ENCODE measurements around the gene WIPF3.
"Not testable (repeated sequence)": the region's sequence is repeated elsewhere in the genome, so short reads cannot be mapped to it uniquely, and the experiment has no call there.

Gene WIPF3

DNA sequence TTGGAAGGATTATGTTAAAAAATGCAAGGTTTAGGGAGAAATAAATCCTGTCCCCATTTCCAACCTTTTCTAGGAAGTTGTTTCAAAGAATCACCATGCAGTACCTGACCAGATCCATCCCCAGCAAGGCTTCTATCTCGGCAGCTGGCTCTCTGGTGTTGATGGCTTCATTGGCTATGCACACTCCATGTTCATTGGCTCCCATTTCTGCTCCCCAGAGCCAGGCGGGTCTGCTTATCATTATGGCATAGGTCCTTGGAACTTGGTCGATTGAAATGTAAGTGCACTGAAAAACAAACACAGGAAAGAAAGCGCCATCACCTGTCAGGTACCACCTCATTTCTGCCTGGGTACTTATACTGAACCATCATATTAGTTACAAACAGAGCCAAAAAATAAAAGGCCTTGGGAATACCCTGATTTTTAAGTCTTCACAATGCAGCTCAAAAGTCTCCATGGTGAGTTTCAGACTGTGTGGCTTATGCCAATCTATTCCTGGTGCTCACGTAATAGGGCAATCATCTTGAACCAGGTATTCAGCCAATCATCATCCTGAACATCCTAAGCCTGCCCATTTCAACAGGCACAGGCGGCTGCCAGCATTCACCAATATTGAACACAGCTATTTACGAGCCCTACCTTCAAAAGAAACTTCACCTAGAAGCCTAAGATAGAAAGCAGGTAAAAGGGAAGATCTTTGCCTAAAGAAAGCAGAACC lies 148.9 kb downstream of the WIPF3 start:
- DNase-seq (ENCODE audit: low read depth in 2 of 2), result no peak

DNA sequence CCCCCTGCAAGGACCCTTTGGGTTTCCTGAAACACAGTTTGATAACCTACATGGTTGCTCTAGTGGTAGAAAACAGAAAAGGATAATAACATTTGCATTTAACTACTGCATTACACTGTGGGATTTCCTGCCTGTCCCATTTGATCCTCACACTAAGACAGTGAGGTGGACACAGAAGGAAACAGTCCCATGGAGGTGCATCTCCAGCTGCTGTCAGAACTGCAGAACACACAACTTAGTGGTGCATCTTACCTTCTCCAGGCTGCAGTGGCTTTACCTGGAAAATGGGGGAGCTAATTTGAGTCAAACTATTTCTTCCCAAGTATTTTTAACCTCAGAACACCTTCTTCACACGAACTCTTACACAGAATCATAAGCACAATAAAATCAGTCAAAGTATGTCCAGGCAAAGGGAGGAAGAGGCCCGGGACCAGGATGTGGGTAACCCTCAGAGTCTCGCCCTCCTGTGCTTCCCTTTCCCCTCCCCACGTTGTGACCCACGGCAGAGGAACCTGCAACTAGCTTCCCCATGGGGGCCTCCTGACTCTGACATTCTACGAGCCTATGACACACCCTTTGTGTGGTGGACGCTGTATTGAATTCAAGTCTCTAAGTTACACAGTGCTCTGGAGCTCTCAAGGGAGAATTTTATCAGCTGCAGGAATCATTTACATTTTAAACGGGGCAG lies 149.6 kb downstream of the WIPF3 start:
- peak in 1 of 2 donors; percentile 5 for DNase-seq (ENCODE audit: low read depth in 2 of 2)

DNA sequence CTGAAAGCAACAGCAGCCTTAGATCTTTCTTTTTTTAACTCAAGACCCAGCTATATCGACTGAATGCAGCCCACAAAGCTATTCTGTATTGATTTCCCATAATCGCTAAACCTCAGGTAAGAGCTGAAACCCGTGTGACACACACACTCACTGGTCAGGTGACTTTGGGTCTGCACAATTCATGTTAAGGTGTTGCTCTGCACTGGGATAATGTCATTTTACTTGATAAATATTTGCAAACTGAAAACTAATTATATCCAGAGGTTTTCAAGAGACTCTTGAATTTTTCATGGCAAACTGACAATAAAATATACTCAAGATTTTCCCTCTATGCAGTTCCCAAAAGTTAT lies 150.2 kb downstream of the WIPF3 start:
- no peak for DNase-seq (ENCODE audit: low read depth in 2 of 2)

GRCh38 chr7:29957521-29958310 lies 151.4 kb downstream of the WIPF3 start:
- no peak for DNase-seq (ENCODE audit: low read depth in 2 of 2)

GRCh38 chr7:29958667-29959358 lies 152.5 kb downstream of the WIPF3 start:
- no peak for DNase-seq (ENCODE audit: low read depth in 2 of 2)

DNA sequence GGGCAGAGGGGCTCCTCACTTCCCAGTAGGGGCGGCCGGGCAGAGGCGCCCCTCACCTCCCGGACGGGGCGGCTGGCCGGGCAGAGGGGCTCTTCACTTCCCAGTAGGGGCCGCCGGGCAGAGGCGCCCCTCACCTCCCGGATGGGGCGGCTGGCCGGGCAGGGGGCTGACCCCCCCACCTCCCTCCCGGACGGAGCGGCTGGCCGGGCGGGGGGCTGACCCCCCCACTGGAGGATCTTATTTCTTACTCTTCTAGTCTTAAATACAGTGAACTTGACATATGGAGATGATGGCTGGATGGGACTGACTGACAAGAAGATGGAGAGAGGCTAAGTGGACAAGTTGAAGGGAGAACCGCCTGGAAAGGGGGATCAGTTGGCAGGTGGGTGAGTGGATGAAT lies 155.3 kb downstream of the WIPF3 start:
- not testable (repeated sequence) for DNase-seq (ENCODE audit: low read depth in 2 of 2)

GRCh38 chr7:29962035-29962434 lies 155.7 kb downstream of the WIPF3 start:
- DNase-seq (ENCODE audit: low read depth in 2 of 2), result no peak

GRCh38 chr7:29965030-29965429 lies 158.7 kb downstream of the WIPF3 start:
- DNase-seq (ENCODE audit: low read depth in 2 of 2), result no peak

Measured in stimulated activated CD4-positive, alpha-beta T cell treated with anti-CD3 and anti-CD28 coated beads, Interleukin-4, amount 100 ng/mL, for 48 hours (primary cell).